Measurements from ENCODE around the gene USP31. TPM values are rescaled to one million over a fixed set of nuclear protein-coding genes. Genes with fewer than 3 reads are reported as not detected.

USP31 gene
- total RNA-seq, 1 experiment from 2014 or later, result 16.1 TPM

GRCh38 chr16:23143391-23143790 lies 5.9 kb downstream of the USP31 start:
- Histone ChIP-seq H3K79me2 (ENCODE audit: insufficient read depth, low read length) (peaks cover 24% of the 10 kb centered on the region; the same call in 1 of the 2 replicates), H3K4ac (ENCODE audit: low read depth, low read length) (no peak overlapping the region), H3K79me1 (ENCODE audit: insufficient read depth, low read depth, low read length, poor library complexity, severe bottlenecking) (peaks cover 5% of the 10 kb centered on the region), H2BK5ac (ENCODE audit: insufficient read length, low read length) (no peak overlapping the region), H4K8ac (replicated peaks; ENCODE audit: insufficient read length, low read depth, low read length) (no peak overlapping the region), H4K91ac (ENCODE audit: insufficient read length, low read depth, low read length) (no peak overlapping the region), H4K5ac (ENCODE audit: insufficient read length, low read depth, low read length) (no peak overlapping the region), H3K4me1 (ENCODE audit: insufficient read depth, low read length) (peaks cover 9% of the 10 kb centered on the region; the same call in 1 of the 2 replicates), H3K23ac (ENCODE audit: insufficient read length, low read depth, low read length) (no peak overlapping the region), H3K14ac (ENCODE audit: insufficient read depth, low read length) (no peak overlapping the region), H3K9ac (ENCODE audit: extremely low read depth, insufficient read length, low read length) (no peak overlapping the region), H3K27ac (ENCODE audit: insufficient read length, low read depth, low read length) (no peak overlapping the region), H2AK5ac (ENCODE audit: insufficient read length, low read length) (no peak overlapping the region), H3K56ac (ENCODE audit: insufficient read length, low read depth, low read length) (no peak overlapping the region), H2AFZ (ENCODE audit: low read length) (no peak overlapping the region), H2BK12ac (ENCODE audit: insufficient read length, low read depth, low read length) (no peak overlapping the region), H3K23me2 (ENCODE audit: insufficient read length, low read depth, low read length, poor library complexity, severe bottlenecking) (peaks cover 4% of the 10 kb centered on the region), H4K20me1 (ENCODE audit: control insufficient read depth, insufficient read depth, insufficient read length) (no peaks in the 10 kb centered on the region), H2BK15ac (ENCODE audit: low read depth, low read length) (no peak overlapping the region), H3K9me3 (ENCODE audit: control insufficient read depth, low read depth, low read length) (no peaks in the 10 kb centered on the region), H3T11ph (ENCODE audit: low read length) (no peak overlapping the region), H2BK120ac (ENCODE audit: low read depth, low read length, poor library complexity, severe bottlenecking) (no peak overlapping the region), H3K27me3 (ENCODE audit: insufficient read depth, low read length) (no peaks in the 10 kb centered on the region), H3K4me2 (ENCODE audit: insufficient read depth, insufficient read length, low read length) (no peak overlapping the region), H2BK20ac (ENCODE audit: low read depth, low read length, poor library complexity, severe bottlenecking) (no peak overlapping the region), H3K18ac (ENCODE audit: insufficient read length, low read depth, low read length) (no peak overlapping the region)
- Mint-ChIP-seq H3K4me1 (peaks cover 39 to 48% of the 10 kb centered on the region in 2 experiments), H3K36me3 (ENCODE audit: insufficient read depth in 1 of 3, low read depth in 3 of 3) (peaks cover 0 to 2% (median 0%) of the 10 kb centered on the region in 3 experiments; a peak in 3 of 7 replicates), H3K27me3 (ENCODE audit: low read depth) (no peaks in the 10 kb centered on the region; the same call in 1 of the 2 replicates), H3K27ac (no peak overlapping the region), H3K4me3 (no peak overlapping the region), H3K9me3 (no peaks in the 10 kb centered on the region; a peak in 1 of 5 replicates)
- DNase-seq, result no peak
- no CpG with 5 or more reads among the region's 3 CpGs for WGBS (ENCODE audit: extremely low coverage, insufficient read length, low lambda C conversion rate)
- TF ChIP-seq CTCF (conservative IDR thresholded peaks at IDR 0.05), result no peak

Measured in H9 (cell line).